ENCODE results near the gene DPM2. TPM values are rescaled to one million over a fixed set of nuclear protein-coding genes. Genes with fewer than 3 reads are reported as not detected.

The DPM2 gene
- total RNA-seq, 2 experiments from 2014 or later = 41.5 to 42.0 TPM

GRCh38 chr9:127943011-127943662, 5.5 kb upstream of the DPM2 start:
- no peak for DNase-seq
- H3K4me3 Mint-ChIP-seq = no peak overlapping the region
- H3K9me3 Mint-ChIP-seq = no peaks in the 10 kb centered on the region
- H3K27me3 Mint-ChIP-seq = no peaks in the 10 kb centered on the region
- CTCF ChIA-PET = interaction anchor here (0.5 to 15.3 kb wide), 51 partner anchors 8 to 490 kb away, joined by 3 to 347 read pairs (median 5); partner anchors contain the start of genes EEIG1, NAIF1, SH2D3C and SLC25A25
- intact Hi-C loops (cut with micrococcal nuclease) = loop anchor here (1.0 kb wide), 1 partner anchor 92 kb away; no protein-coding TSS in a partner anchor
- peak overlapping the region; percentile 61 for H3K27ac Mint-ChIP-seq
- peaks cover 20% of the 10 kb centered on the region for H3K4me1 Mint-ChIP-seq (ENCODE audit: low read depth)
- peaks cover 26% of the 10 kb centered on the region for H3K36me3 Mint-ChIP-seq
- POLR2A ChIA-PET = interaction anchor here (0.6 to 1.6 kb wide), 6 partner anchors 11 to 92 kb away, joined by 3 to 7 read pairs (median 4); partner anchors contain the start of gene EEIG1

GRCh38 chr9:127942216-127943010, 4.8 kb upstream of the DPM2 start:
- H3K4me1 Mint-ChIP-seq (ENCODE audit: low read depth) = peaks cover 25% of the 10 kb centered on the region
- peaks cover 30% of the 10 kb centered on the region for H3K36me3 Mint-ChIP-seq
- no peaks in the 10 kb centered on the region for H3K27me3 Mint-ChIP-seq
- intact Hi-C loops (cut with micrococcal nuclease) = loop anchor here (1.0 kb wide), 1 partner anchor 93 kb away; no protein-coding TSS in a partner anchor
- no peak overlapping the region for H3K4me3 Mint-ChIP-seq
- peak; percentile 62 for DNase-seq
- H3K9me3 Mint-ChIP-seq = no peaks in the 10 kb centered on the region
- H3K27ac Mint-ChIP-seq = peak overlapping the region; percentile 42
- POLR2A ChIA-PET = interaction anchor here (0.6 to 1.1 kb wide), 3 partner anchors 12 to 93 kb away, joined by 3 read pairs; no protein-coding TSS in a partner anchor
- CTCF ChIA-PET = interaction anchor here (0.6 to 15.3 kb wide), 44 partner anchors 9 to 491 kb away, joined by 3 to 347 read pairs (median 6); partner anchors contain the start of genes EEIG1, NAIF1, SLC25A25 and ST6GALNAC4

- Mint-ChIP-seq H3K27me3 (no peaks in the 10 kb centered on the region), H3K36me3 (peaks cover 34% of the 10 kb centered on the region), H3K4me1 (ENCODE audit: low read depth) (peaks cover 28% of the 10 kb centered on the region), H3K4me3 (no peak overlapping the region), H3K27ac (peak overlapping the region; percentile 42), H3K9me3 (no peaks in the 10 kb centered on the region)
- CTCF ChIA-PET = interaction anchor here (0.7 to 15.3 kb wide), 22 partner anchors 13 to 362 kb away, joined by 3 to 347 read pairs (median 7); partner anchors contain the start of gene EEIG1
- no peak for DNase-seq
- intact Hi-C loops (cut with micrococcal nuclease) = no loop called here
- POLR2A ChIA-PET = interaction anchor here (0.8 kb wide), 1 partner anchor 13 kb away, joined by 3 read pairs; no protein-coding TSS in a partner anchor
Observed at GRCh38 chr9:127941961-127942215, 4.2 kb upstream of the DPM2 start.

GRCh38 chr9:127941062-127941960, 3.7 kb upstream of the DPM2 start:
- Mint-ChIP-seq H3K4me1 (ENCODE audit: low read depth) (peaks cover 34% of the 10 kb centered on the region), H3K27ac (no peak overlapping the region), H3K27me3 (no peaks in the 10 kb centered on the region), H3K36me3 (peaks cover 34% of the 10 kb centered on the region), H3K4me3 (no peak overlapping the region), H3K9me3 (no peaks in the 10 kb centered on the region)
- intact Hi-C loops (cut with micrococcal nuclease) = no loop called here
- CTCF ChIA-PET = interaction anchor here (0.7 to 15.3 kb wide), 21 partner anchors 14 to 363 kb away, joined by 3 to 347 read pairs (median 7); partner anchors contain the start of gene EEIG1
- POLR2A ChIA-PET = interaction anchor here (0.8 kb wide), 1 partner anchor 13 kb away, joined by 3 read pairs; no protein-coding TSS in a partner anchor
- DNase-seq = no peak

- no peaks in the 10 kb centered on the region for H3K9me3 Mint-ChIP-seq
- intact Hi-C loops (cut with micrococcal nuclease) = no loop called here
- H3K4me1 Mint-ChIP-seq (ENCODE audit: low read depth) = peaks cover 41% of the 10 kb centered on the region
- no peaks in the 10 kb centered on the region for H3K27me3 Mint-ChIP-seq
- H3K36me3 Mint-ChIP-seq = peaks cover 39% of the 10 kb centered on the region
- H3K27ac Mint-ChIP-seq = peak overlapping the region; percentile 25
- ChIA-PET CTCF (interaction anchor here (0.9 to 15.3 kb wide), 8 partner anchors 14 to 177 kb away, joined by 3 to 347 read pairs (median 40); partner anchors contain the start of gene EEIG1), POLR2A (no interaction called here)
- no peak for DNase-seq
- no peak overlapping the region for H3K4me3 Mint-ChIP-seq
Observed at GRCh38 chr9:127940593-127940992, 2.9 kb upstream of the DPM2 start.

- peaks cover 35% of the 10 kb centered on the region for H3K36me3 Mint-ChIP-seq
- H3K9me3 Mint-ChIP-seq = no peaks in the 10 kb centered on the region
- intact Hi-C loops (cut with micrococcal nuclease) = loop anchor here (5.0 kb wide), 1 partner anchor 179 kb away; no protein-coding TSS in a partner anchor
- peaks cover 45% of the 10 kb centered on the region for H3K4me1 Mint-ChIP-seq (ENCODE audit: low read depth)
- peak overlapping the region; percentile 35 for H3K4me3 Mint-ChIP-seq
- POLR2A ChIA-PET = no interaction called here
- CTCF ChIA-PET = interaction anchor here (15.3 kb wide), 1 partner anchor 98 kb away, joined by 347 read pairs; no protein-coding TSS in a partner anchor
- DNase-seq = no peak
- peak overlapping the region; percentile 33 for H3K27ac Mint-ChIP-seq
- no peaks in the 10 kb centered on the region for H3K27me3 Mint-ChIP-seq
Observed at GRCh38 chr9:127938298-127938690, 640 bp upstream of the DPM2 start.

- Mint-ChIP-seq H3K4me1 (ENCODE audit: low read depth) (peaks cover 43% of the 10 kb centered on the region), H3K36me3 (peaks cover 29% of the 10 kb centered on the region), H3K27ac (peak overlapping the region; percentile 89), H3K4me3 (peak overlapping the region; percentile 90), H3K9me3 (no peaks in the 10 kb centered on the region), H3K27me3 (no peaks in the 10 kb centered on the region)
- intact Hi-C loops (cut with micrococcal nuclease) = loop anchor here (2.0 to 5.0 kb wide), 2 partner anchors 34 to 180 kb away; no protein-coding TSS in a partner anchor
- no peak for DNase-seq
- CTCF ChIA-PET = interaction anchor here (1.1 to 15.3 kb wide), 4 partner anchors 14 to 99 kb away, joined by 3 to 347 read pairs (median 6); no protein-coding TSS in a partner anchor
- POLR2A ChIA-PET = interaction anchor here (0.7 to 1.0 kb wide), 2 partner anchors 8 to 98 kb away, joined by 3 read pairs; no protein-coding TSS in a partner anchor
Observed at GRCh38 chr9:127937056-127937387, 632 bp downstream of the DPM2 start.

- Mint-ChIP-seq H3K27me3 (no peaks in the 10 kb centered on the region), H3K9me3 (no peaks in the 10 kb centered on the region), H3K4me3 (peak overlapping the region; percentile 90), H3K4me1 (ENCODE audit: low read depth) (peaks cover 46% of the 10 kb centered on the region), H3K27ac (peak overlapping the region; percentile 74), H3K36me3 (peaks cover 29% of the 10 kb centered on the region)
- intact Hi-C loops (cut with micrococcal nuclease) = loop anchor here (2.0 to 5.0 kb wide), 2 partner anchors 34 to 181 kb away; no protein-coding TSS in a partner anchor
- no peak for DNase-seq
- ChIA-PET CTCF (interaction anchor here (1.1 to 15.3 kb wide), 5 partner anchors 14 to 100 kb away, joined by 3 to 347 read pairs (median 3); partner anchors contain the start of gene EEIG1), POLR2A (no interaction called here)
Observed at GRCh38 chr9:127936347-127936852, 1.3 kb downstream of the DPM2 start.

- intact Hi-C loops (cut with micrococcal nuclease) = loop anchor here (2.0 to 5.0 kb wide), 2 partner anchors 35 to 182 kb away; no protein-coding TSS in a partner anchor
- H3K9me3 Mint-ChIP-seq = no peaks in the 10 kb centered on the region
- H3K4me1 Mint-ChIP-seq (ENCODE audit: low read depth) = peaks cover 52% of the 10 kb centered on the region
- ChIA-PET POLR2A (no interaction called here), CTCF (interaction anchor here (0.9 to 15.3 kb wide), 7 partner anchors 8 to 201 kb away, joined by 3 to 347 read pairs (median 3); partner anchors contain the start of genes EEIG1 and TOR2A)
- H3K27ac Mint-ChIP-seq = peak overlapping the region; percentile 74
- peak overlapping the region; percentile 90 for H3K4me3 Mint-ChIP-seq
- no peaks in the 10 kb centered on the region for H3K27me3 Mint-ChIP-seq
- peak; percentile 66 for DNase-seq
- H3K36me3 Mint-ChIP-seq = peaks cover 29% of the 10 kb centered on the region
Observed at GRCh38 chr9:127935765-127936221, 1.9 kb downstream of the DPM2 start.

GRCh38 chr9:127934986-127935385, 2.7 kb downstream of the DPM2 start:
- CTCF ChIA-PET = interaction anchor here (0.9 to 15.3 kb wide), 7 partner anchors 9 to 200 kb away, joined by 3 to 347 read pairs (median 3); partner anchors contain the start of genes EEIG1 and TOR2A

More at GRCh38 chr9:127934986-127935385, 2.7 kb downstream of the DPM2 start:
- H3K4me1 Mint-ChIP-seq (ENCODE audit: low read depth) = peaks cover 55% of the 10 kb centered on the region
- H3K27me3 Mint-ChIP-seq = no peaks in the 10 kb centered on the region
- H3K36me3 Mint-ChIP-seq = peaks cover 26% of the 10 kb centered on the region
- intact Hi-C loops (cut with micrococcal nuclease) = loop anchor here (5.0 kb wide), 1 partner anchor 182 kb away; no protein-coding TSS in a partner anchor
- H3K9me3 Mint-ChIP-seq = no peaks in the 10 kb centered on the region
- no peak for DNase-seq
- no peak overlapping the region for H3K27ac Mint-ChIP-seq
- POLR2A ChIA-PET = no interaction called here
- H3K4me3 Mint-ChIP-seq = peak overlapping the region; percentile 25
